ENCODE measurements around the gene UGT1A3. TPM values are rescaled to one million over a fixed set of nuclear protein-coding genes. Genes with fewer than 3 reads are reported as not detected.

UGT1A3 gene
- total RNA-seq, 4 donors from 2014 or later: 2.6 to 3.2 (median 2.6) TPM; not detected in 1

GRCh38 chr2:233800208-233800607, 71.4 kb downstream of the UGT1A3 start:
- no peak for TF ChIP-seq POLR2AphosphoS5 (IDR thresholded peaks at IDR 0.05)
- no peak for TF ChIP-seq CTCF (IDR thresholded peaks at IDR 0.05)
- no peak for TF ChIP-seq EP300 (IDR thresholded peaks at IDR 0.05; ENCODE audit: low read depth)
- no peak for TF ChIP-seq POLR2A (IDR thresholded peaks at IDR 0.05)
- in situ Hi-C loops (cut with MboI; ENCODE audit: low pct_ligation_motif_present in 1 of 4, low pct_unique_long_range_greater_than_20kb in 1 of 4, low sequenced_read_pairs in 3 of 4): no loop called here
- intact Hi-C loops (cut with DNase I; ENCODE audit: low total_unique reads): no loop called here
- no peak for DNase-seq
- 60 to 78% methylated on average over 1 to 7 of the region's 7 CpGs for WGBS, 2 donors (ENCODE audit: low coverage in 1 of 2)
- Histone ChIP-seq H3K27me3 (no peaks in the 10 kb centered on the region), H3K27ac (no peak overlapping the region), H3K4me3 (no peak overlapping the region), H3K9me3 (no peaks in the 10 kb centered on the region), H3K36me3 (no peaks in the 10 kb centered on the region), H3K4me1 (no peaks in the 10 kb centered on the region)

DNA sequence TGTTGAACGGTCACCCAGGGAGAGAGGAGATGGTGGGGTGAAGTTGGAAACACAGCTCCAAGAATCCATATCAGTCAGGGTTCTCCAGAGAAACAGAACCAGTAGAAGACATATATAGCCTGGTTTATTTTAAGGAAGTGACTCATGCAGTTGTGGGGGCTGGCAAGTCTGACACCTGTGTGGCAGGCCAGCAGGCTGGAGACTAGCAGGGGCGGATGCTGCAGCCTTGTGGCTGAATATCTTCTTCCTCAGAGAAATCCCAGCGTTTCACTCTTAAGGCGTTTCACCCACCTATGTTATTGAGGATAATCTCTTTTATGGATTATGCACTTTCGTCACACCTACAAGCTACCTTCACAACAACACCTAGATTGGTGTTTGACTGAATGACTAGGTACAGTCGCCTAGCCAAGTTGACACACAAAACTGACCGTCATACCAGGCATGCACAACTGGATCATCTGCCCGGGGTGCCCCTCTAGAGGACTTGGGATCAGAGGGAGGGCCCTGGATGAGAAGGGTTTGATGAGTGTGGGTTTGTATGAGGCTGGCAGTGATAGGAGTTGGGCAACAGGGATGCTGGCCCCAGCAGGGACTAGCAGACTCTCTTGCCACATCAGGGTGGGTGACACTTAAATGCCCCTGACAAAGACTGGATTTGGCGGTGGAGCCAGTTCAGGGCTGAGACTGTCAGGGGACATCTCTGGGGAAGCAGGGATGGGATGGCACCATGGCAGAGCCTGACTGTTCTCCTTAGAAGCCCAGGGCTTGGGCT, 72.7 kb downstream of the UGT1A3 start:
- no peak for DNase-seq
- H3K9me3 ChIP-seq: no peaks in the 10 kb centered on the region
- intact Hi-C loops (cut with DNase I; ENCODE audit: low total_unique reads): no loop called here
- in situ Hi-C loops (cut with MboI; ENCODE audit: low pct_ligation_motif_present in 1 of 4, low pct_unique_long_range_greater_than_20kb in 1 of 4, low sequenced_read_pairs in 3 of 4): no loop called here
- TF ChIP-seq CTCF (IDR thresholded peaks at IDR 0.05): no peak
- TF ChIP-seq POLR2A (IDR thresholded peaks at IDR 0.05): no peak
- TF ChIP-seq POLR2AphosphoS5 (IDR thresholded peaks at IDR 0.05): no peak
- TF ChIP-seq EP300 (IDR thresholded peaks at IDR 0.05; ENCODE audit: low read depth): no peak
- H3K36me3 ChIP-seq: no peaks in the 10 kb centered on the region
- no peak overlapping the region for H3K27ac ChIP-seq
- H3K4me1 ChIP-seq: no peaks in the 10 kb centered on the region
- no peaks in the 10 kb centered on the region for H3K27me3 ChIP-seq
- H3K4me3 ChIP-seq: no peak overlapping the region
- 79 to 87% methylated on average over 3 to 9 of the region's 9 CpGs for WGBS, 2 donors (ENCODE audit: low coverage in 1 of 2)

GRCh38 chr2:233802132-233802815, 73.4 kb downstream of the UGT1A3 start:
- Histone ChIP-seq H3K4me3 (no peak overlapping the region), H3K36me3 (no peaks in the 10 kb centered on the region), H3K4me1 (no peaks in the 10 kb centered on the region), H3K27me3 (no peaks in the 10 kb centered on the region), H3K9me3 (no peaks in the 10 kb centered on the region), H3K27ac (no peak overlapping the region)
- 89% methylated on average over 3 of the region's 3 CpGs; no CpG with 5 or more reads in 1 of the 2 donors for WGBS, 2 donors (ENCODE audit: low coverage in 1 of 2)
- intact Hi-C loops (cut with DNase I; ENCODE audit: low total_unique reads): no loop called here
- TF ChIP-seq POLR2A (IDR thresholded peaks at IDR 0.05) (no peak), POLR2AphosphoS5 (IDR thresholded peaks at IDR 0.05) (no peak), EP300 (IDR thresholded peaks at IDR 0.05; ENCODE audit: low read depth) (no peak)
- DNase-seq: no peak
- in situ Hi-C loops (cut with MboI; ENCODE audit: low pct_ligation_motif_present in 1 of 4, low pct_unique_long_range_greater_than_20kb in 1 of 4, low sequenced_read_pairs in 3 of 4): no loop called here

DNA sequence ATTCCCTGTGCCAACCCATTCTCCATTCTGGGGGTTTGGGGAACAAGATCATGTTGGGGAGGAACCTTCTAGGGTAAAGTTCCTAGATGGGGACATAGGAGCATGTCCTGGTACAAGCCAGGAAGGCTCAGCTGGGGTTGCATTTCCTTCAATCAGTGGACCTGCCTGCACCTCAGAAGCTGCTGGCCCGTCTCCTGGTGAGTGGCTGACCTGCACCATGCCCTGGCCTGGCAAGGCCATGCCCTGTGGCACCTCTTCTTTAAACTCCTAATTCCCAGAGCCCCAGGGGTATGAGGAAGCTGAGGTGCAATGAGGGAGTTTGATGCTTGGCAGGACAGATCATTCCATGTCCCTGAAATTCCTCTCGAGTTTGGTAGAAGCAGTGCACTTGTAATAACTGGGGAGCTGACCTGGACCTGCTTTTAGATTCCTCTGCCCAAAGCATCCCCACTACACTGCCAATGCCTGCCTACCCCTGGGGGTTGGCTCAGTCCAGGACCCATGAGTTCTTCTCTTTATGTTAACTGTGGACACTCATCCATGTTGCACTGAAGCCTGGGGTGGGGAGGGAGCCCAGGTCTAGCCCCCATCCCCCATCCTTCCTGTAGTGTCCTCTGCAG, 74.6 kb downstream of the UGT1A3 start:
- intact Hi-C loops (cut with DNase I; ENCODE audit: low total_unique reads): no loop called here
- DNase-seq: no peak

More for the DNA sequence above, 74.6 kb downstream of the UGT1A3 start:
- H3K9me3 ChIP-seq: no peaks in the 10 kb centered on the region
- no peak overlapping the region for H3K27ac ChIP-seq
- TF ChIP-seq POLR2AphosphoS5 (IDR thresholded peaks at IDR 0.05) (no peak), EP300 (IDR thresholded peaks at IDR 0.05; ENCODE audit: low read depth) (no peak), CTCF (IDR thresholded peaks at IDR 0.05) (no peak), POLR2A (IDR thresholded peaks at IDR 0.05) (no peak)
- H3K4me3 ChIP-seq: no peak overlapping the region
- no peaks in the 10 kb centered on the region for H3K4me1 ChIP-seq
- WGBS, 2 donors (ENCODE audit: low coverage in 1 of 2): 69% methylated on average over 2 of the region's 2 CpGs; no CpG with 5 or more reads in 1 of the 2 donors
- in situ Hi-C loops (cut with MboI; ENCODE audit: low pct_ligation_motif_present in 1 of 4, low pct_unique_long_range_greater_than_20kb in 1 of 4, low sequenced_read_pairs in 3 of 4): no loop called here
- no peaks in the 10 kb centered on the region for H3K27me3 ChIP-seq
- no peaks in the 10 kb centered on the region for H3K36me3 ChIP-seq
